DMS114 treated with DMSO at 0.1 percent for 48 hours (cell line): ENCODE data around the gene SCD.
"Not testable (repeated sequence)": the region's sequence is repeated elsewhere in the genome, so short reads cannot be mapped to it uniquely, and the experiment has no call there.

Experiments used
- DNase-seq: peaks from one replicate; lab custom pipeline; 2025; ENCODE audit not compliant: unreplicated experiment; lab: John Stamatoyannopoulos, UW

Gene SCD

GRCh38 chr10:100359529-100360150, 12.6 kb downstream of the SCD start:
- DNase-seq, result no peak

- no peak for DNase-seq
Observed at GRCh38 chr10:100360234-100360633, 13.2 kb downstream of the SCD start.

GRCh38 chr10:100362570-100363496, 15.8 kb downstream of the SCD start:
- DNase-seq, result no peak

GRCh38 chr10:100364175-100364574, 17.1 kb downstream of the SCD start:
- DNase-seq, result no peak

GRCh38 chr10:100364735-100365391, 17.8 kb downstream of the SCD start:
- DNase-seq, result no peak

GRCh38 chr10:100368721-100369120, 21.7 kb downstream of the SCD start:
- DNase-seq, result no peak

- no peak for DNase-seq
Observed at GRCh38 chr10:100370714-100371481, 23.9 kb downstream of the SCD start.

GRCh38 chr10:100371482-100372027, 24.5 kb downstream of the SCD start:
- no peak for DNase-seq

GRCh38 chr10:100372415-100373297, 25.6 kb downstream of the SCD start:
- DNase-seq, result no peak

GRCh38 chr10:100373298-100374199, 26.5 kb downstream of the SCD start:
- peak; percentile 93 for DNase-seq

- DNase-seq, result peak; percentile 52
Observed at GRCh38 chr10:100374200-100374655, 27.2 kb downstream of the SCD start.

GRCh38 chr10:100374677-100375353, 27.8 kb downstream of the SCD start:
- DNase-seq, result not testable (repeated sequence)

GRCh38 chr10:100376656-100377055, 29.6 kb downstream of the SCD start:
- DNase-seq, result not testable (repeated sequence)

- DNase-seq, result no peak
Observed at GRCh38 chr10:100377830-100378229, 30.8 kb downstream of the SCD start.

GRCh38 chr10:100380400-100380799, 33.4 kb downstream of the SCD start:
- no peak for DNase-seq

- DNase-seq, result no peak
Observed at GRCh38 chr10:100382553-100382952, 35.5 kb downstream of the SCD start.

GRCh38 chr10:100383251-100383650, 36.2 kb downstream of the SCD start:
- DNase-seq, result no peak
